HG02678 (cell line): ENCODE data around the gene NTNG1.

Experiments
- ATAC-seq: cut with Tn5 transposase; IDR thresholded peaks from one replicate; pipeline ENCODE4 v1.9.1; 2021; ENCODE audit warnings: mild to moderate bottlenecking, moderate library complexity; ENCODE audit not compliant: unreplicated experiment

NTNG1 gene

DNA sequence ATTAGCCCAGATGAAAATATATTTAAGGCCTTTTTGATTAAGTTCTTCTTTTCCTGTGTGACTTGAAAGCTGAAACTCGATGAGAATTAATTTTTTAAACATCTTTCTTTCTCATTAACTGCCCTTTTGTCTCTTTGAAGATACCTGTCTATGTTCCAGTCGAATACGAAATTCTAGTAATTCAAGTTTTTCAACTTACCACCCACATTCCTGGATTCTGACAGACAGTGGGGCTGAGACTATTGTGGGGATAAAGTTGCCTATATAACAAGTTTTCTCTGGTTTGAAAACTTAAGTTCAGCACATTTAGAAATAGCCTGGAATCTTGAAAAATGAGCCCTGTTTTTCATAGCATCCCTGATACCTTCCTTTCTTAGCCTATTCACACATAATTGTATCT is 114.6 kb downstream of the NTNG1 start:
- no peak for ATAC-seq

GRCh38 chr1:107262467-107263286 is 121.8 kb downstream of the NTNG1 start:
- ATAC-seq, result no peak

GRCh38 chr1:107263291-107263915 is 122.6 kb downstream of the NTNG1 start:
- ATAC-seq, result no peak

- no peak for ATAC-seq
These were observed 123.2 kb downstream of the NTNG1 start for GRCh38 chr1:107264007-107264406.

DNA sequence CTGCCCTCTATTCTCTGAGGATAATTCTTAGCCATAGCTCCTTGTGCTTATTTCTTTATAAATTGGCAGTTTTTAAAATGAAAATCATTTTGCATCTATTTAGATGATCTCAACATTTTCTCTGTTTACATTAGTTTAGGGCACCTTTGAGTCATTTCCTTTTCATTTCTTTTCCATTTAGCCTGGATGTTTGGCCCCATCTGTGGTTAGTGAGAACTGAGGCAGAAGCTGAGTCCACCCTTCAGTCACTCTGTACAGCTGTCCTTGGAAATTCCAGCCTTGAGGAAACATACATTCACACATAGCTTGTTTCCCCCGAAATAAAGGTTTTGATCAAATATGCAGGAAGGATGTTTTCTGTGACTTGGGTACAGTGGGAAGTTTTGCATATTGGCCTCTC is 123.7 kb downstream of the NTNG1 start:
- no peak for ATAC-seq

DNA sequence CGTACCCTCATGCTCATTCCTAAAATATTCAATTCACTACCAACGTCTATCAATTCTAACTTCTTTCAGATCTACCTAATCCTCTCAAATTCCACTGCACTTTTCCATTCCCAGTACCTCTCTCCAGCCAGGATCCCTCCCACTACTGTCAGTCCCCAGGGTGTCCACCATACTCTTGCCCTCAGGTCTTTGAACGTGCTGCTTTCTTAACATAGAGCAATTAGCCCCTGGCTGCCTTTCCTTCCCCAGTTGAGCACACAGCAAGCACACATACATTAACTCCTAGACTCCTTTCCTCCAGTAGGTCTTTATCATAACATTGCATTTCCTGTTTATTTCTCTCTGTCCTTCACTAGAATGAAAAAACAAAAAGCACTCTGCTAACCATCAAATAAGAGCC is 126.7 kb downstream of the NTNG1 start:
- ATAC-seq, result no peak

DNA sequence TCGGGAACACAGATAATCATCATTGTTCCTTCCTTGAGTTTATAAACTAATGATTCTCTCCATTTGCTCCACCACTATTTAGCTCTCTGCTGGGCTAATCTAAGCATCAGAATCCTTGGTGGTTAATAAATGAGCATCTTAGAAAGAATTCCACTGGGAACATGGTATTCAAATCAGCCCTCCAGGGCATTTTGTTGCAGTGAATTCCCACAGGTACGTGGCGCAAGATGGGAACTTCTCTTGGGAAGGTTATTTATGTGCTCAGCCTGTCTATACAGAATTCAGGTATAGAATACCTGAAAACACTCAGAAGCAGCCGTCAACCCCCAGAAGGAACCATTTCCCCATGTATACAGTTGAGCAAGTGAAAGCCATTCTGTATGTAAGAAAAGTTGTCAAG is 131.5 kb downstream of the NTNG1 start:
- ATAC-seq, result no peak

GRCh38 chr1:107273515-107273914 is 132.7 kb downstream of the NTNG1 start:
- no peak for ATAC-seq

GRCh38 chr1:107274227-107274626 is 133.4 kb downstream of the NTNG1 start:
- ATAC-seq, result no peak

DNA sequence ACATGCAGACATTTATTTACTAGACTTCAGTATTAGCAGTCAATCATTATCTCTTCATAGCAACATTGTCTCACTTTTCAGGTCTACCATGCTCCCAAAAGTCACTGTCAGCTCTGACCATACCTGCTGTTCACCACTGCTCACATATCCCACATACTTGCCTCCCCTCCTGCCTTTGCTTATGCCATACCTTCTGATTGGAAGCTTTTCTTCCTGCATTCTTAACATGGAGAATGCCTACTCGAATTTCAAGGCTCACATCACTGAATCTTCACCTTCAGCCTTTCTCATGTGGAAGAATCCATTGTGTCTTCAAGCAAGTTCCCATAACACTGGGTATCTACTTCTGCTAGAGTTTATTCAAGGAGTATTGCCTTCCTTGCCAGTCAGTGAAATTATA is 135.4 kb downstream of the NTNG1 start:
- ATAC-seq, result no peak

DNA sequence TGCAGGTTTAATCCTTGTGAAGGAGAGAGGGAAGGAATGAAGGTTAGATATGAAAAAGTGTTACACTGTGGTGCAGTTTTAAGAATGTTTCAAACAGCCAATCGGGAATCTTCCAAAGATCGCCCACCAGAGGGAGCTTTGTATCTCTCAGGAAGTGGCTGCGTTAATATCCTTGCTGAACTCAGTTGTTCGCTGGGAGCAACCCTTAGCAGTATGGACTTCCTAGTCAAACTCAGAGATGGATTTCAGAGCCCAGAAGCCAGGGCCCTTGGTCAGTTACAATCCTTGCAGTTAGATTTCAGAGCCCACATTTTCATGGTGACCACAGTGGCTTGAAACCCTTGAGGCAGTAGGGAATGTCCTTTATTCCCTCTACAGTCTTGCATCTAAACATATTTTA is 136.2 kb downstream of the NTNG1 start:
- no peak for ATAC-seq

DNA sequence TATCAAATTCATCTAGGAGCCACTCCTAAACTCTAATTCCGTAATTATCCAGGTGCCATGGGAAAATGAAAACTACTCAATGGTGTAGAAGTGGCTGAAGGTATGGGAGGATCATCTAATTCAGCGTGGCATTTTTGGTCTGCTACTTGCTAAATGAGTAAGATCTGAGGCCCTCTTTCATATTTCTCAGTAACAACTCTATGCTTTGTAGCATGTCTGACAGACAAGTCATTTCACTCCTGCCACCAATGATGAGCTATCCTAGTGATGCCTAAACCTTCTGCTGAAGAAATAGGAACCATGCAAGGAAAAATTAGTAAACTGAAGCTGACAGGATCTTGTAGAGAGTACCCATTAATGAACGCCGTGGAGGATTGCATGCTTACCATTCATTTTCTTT is 145.3 kb downstream of the NTNG1 start:
- no peak for ATAC-seq

- ATAC-seq, result no peak
These were observed 151.1 kb downstream of the NTNG1 start for GRCh38 chr1:107291987-107292386.

DNA sequence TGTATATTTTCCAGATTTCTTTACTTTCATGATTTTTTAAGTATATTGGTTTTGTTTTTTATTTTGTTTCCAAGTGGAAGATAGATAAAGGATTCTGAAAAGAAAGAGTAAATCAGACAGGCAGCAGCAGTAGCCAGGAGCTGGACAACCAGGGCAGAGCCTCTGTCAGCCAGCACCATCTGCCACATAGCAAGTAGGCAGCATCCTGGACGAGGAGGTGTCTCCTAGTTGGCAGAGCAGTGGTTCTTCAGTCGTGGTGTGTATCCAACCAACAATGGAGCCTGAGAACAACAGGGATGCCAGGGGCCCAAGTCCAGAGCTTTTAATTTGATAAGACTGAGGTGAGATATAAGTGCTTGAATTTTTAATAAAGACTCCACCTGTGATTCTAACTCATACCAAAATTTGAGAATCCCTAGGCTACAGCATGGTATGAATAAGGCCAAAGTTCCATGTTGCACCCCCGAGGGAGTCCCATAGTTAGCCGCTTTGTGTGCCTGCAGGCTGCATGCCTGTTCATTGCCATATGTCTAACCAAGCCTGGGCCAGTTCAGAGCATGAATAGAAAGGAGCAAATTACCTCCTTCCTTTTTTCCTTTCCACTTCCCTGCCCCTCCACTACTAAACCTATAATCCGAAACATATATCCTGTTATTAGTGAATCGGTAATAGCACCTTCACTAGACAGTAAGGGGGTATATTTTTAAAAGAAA is 153.2 kb downstream of the NTNG1 start:
- ATAC-seq, result no peak

DNA sequence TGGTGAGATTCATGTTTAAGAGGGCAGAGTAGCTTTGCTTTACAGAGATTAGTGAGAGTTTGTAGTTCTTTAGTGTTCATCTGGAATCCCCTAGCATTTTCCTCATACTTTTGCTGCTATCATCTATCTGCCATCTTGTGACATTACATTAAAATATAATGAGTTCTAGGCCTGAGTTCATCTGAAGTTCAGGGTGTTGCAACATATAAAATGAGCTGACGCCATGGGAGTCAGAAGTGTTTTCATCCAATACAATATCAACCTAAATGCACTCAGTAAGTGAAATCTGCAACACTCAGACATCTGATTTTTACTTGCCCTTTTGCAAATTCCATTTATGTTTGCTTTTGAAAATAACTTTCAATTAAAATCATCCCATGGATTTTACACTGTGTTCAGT is 153.8 kb downstream of the NTNG1 start:
- no peak for ATAC-seq

DNA sequence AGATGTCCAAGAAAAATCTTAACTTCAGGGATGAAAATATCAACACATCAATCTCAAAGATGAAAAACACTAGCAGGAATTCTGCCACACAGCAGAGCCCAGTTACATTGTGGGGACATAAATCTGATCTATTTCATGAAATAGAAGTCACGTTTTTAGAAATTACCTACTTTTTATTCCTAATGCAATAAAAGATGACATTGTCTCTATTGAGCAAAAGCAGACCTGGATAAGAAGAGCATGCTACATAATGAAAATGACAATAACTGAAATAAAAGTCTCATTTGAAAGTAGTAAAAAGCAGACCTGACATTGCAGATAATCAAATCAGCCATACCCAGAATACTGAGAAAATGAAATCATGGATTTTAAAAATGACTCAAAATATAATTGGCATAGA is 156.8 kb downstream of the NTNG1 start:
- no peak for ATAC-seq

GRCh38 chr1:107298526-107298925 is 157.7 kb downstream of the NTNG1 start:
- no peak for ATAC-seq

DNA sequence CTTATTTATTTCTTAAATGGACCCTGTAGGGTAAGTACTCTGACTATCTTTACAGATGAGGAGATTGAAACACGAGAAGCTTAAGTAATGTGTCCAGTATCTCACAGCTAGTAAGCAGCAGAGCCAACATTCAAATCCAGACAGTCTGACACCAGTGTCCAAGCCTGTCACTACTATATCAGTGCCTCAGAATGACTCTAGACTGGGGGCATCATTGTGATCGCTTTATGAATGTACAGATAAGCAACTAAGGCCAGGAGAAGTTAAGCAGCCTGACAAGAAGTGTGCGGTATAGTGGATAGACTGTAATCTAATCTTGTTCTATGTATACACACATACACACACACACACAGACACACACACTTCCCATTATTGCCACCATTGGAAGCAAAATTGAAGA is 158.7 kb downstream of the NTNG1 start:
- no peak for ATAC-seq

DNA sequence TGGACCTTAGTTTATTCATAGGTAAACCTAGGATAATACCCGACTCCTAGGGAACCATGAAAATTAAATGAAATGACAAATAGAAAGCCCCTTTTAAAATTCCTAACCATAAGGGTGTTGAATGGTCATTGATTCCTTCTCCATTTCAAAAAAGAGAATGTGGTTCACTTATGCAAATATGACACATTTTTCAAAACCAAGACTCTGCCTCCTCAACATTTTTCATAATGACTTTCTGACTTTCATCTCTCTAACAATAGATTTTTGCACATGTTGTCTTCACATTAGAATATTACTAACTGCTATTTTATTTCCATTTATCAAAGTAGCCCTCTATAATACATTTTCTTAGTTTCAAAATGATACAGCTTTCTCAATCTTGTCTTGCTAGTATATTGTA is 169.1 kb downstream of the NTNG1 start:
- no peak for ATAC-seq

GRCh38 chr1:107315652-107316051 is 174.8 kb downstream of the NTNG1 start:
- ATAC-seq, result no peak

- no peak for ATAC-seq
These were observed 178.1 kb downstream of the NTNG1 start for GRCh38 chr1:107318932-107319331.

DNA sequence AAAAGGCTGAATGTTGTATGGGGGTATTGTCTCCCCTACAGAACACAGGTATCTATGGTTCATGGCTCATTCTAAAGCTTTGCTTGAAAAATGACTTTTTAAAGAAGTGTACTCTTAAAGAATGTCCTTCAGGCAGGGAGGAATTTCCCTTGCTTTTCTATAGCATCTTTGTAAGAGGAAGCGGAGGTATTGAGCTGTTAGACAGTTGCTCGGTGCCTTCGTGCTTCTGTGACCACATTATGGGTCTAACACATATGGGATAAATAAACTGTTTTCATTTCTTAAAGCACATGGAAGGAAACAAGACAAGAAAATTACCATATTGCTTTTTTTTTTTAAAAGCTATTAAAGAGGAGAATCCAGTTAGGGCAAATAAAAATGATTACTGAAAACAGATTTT is 182.9 kb downstream of the NTNG1 start:
- no peak for ATAC-seq
